Neuron (in vitro differentiated cells): ENCODE results near the gene RGS19.

Experiments
- H2AFZ ChIP-seq: one replicate; pipeline ENCODE4 v1.6.1; 2013; ENCODE audit warnings: low read depth, mild to moderate bottlenecking, inconsistent platforms, low read length, moderate library complexity
- H3K27me3 ChIP-seq: one replicate; pipeline ENCODE4 v1.6.1; 2013; ENCODE audit warnings: low read length; ENCODE audit not compliant: insufficient read depth
- H3K36me3 ChIP-seq: one replicate; pipeline ENCODE4 v1.6.1; 2013; ENCODE audit warnings: low read length; ENCODE audit not compliant: insufficient read depth
- H3K4me1 ChIP-seq: one replicate; pipeline ENCODE4 v1.6.1; 2013; ENCODE audit warnings: low read length; ENCODE audit not compliant: insufficient read depth
- H3K4me3 ChIP-seq: 2 replicates; pipeline ENCODE4 v1.5.1; 2013; ENCODE audit warnings: mild to moderate bottlenecking, low read length, moderate library complexity
- H3K9me3 ChIP-seq: one replicate; pipeline ENCODE4 v1.6.1; 2013; ENCODE audit warnings: low read length

The RGS19 gene

GRCh38 chr20:64113444-64113775, 34.1 kb upstream of the RGS19 start:
- Histone ChIP-seq H3K9me3 (no peaks in the 10 kb centered on the region), H3K36me3 (no peaks in the 10 kb centered on the region), H2AFZ (no peak overlapping the region), H3K27me3 (peaks cover 27% of the 10 kb centered on the region), H3K4me1 (no peaks in the 10 kb centered on the region), H3K4me3 (no peak overlapping the region)

- no peak overlapping the region for H3K4me3 ChIP-seq
- no peaks in the 10 kb centered on the region for H3K4me1 ChIP-seq
- H2AFZ ChIP-seq = no peak overlapping the region
- peaks cover 30% of the 10 kb centered on the region for H3K27me3 ChIP-seq
- H3K36me3 ChIP-seq = no peaks in the 10 kb centered on the region
- H3K9me3 ChIP-seq = no peaks in the 10 kb centered on the region
Measured at GRCh38 chr20:64112691-64113443, 33.5 kb upstream of the RGS19 start.

- no peak overlapping the region for H3K4me3 ChIP-seq
- no peaks in the 10 kb centered on the region for H3K9me3 ChIP-seq
- no peaks in the 10 kb centered on the region for H3K4me1 ChIP-seq
- peaks cover 36% of the 10 kb centered on the region for H3K27me3 ChIP-seq
- no peak overlapping the region for H2AFZ ChIP-seq
- H3K36me3 ChIP-seq = no peaks in the 10 kb centered on the region
Measured at GRCh38 chr20:64111841-64112641, 32.7 kb upstream of the RGS19 start.

- H3K4me1 ChIP-seq = no peaks in the 10 kb centered on the region
Measured at GRCh38 chr20:64110411-64111068, 31.2 kb upstream of the RGS19 start.

DNA sequence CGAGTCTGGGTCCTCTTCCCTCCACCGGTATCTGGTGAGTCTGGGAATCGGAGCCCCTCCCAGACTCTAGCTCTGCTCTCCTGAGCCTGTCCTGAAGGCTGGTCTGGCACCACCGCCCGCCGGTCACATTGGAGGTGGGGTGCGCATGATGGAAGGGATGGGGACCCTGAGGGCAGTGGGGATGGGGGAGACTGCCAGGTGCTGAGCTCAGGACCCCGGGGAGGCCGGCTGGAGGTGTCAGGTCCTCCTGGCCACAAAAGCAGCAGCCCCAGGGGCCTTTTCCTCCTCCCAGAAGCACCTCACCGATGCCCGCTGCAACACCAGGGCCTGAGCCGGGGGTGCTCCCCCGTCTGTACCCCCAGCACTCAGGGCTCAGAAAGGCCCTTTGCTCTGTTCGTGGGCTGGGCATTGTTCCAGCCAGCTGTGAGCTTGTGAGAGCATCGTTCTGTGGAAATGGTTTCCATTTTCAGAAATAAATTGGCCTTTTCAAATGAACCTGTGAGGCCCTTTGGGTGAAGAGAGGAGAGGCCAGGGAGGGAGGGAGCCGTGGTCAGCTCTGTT, 30.6 kb upstream of the RGS19 start:
- Histone ChIP-seq H3K36me3 (no peaks in the 10 kb centered on the region), H3K4me1 (no peaks in the 10 kb centered on the region), H2AFZ (no peak overlapping the region), H3K9me3 (no peaks in the 10 kb centered on the region), H3K27me3 (peaks cover 37% of the 10 kb centered on the region), H3K4me3 (no peak overlapping the region)

More at GRCh38 chr20:64110411-64111068, 31.2 kb upstream of the RGS19 start:
- H3K36me3 ChIP-seq = no peaks in the 10 kb centered on the region
- peaks cover 37% of the 10 kb centered on the region for H3K27me3 ChIP-seq
- no peaks in the 10 kb centered on the region for H3K9me3 ChIP-seq
- H3K4me3 ChIP-seq = no peak overlapping the region
- H2AFZ ChIP-seq = no peak overlapping the region

- H3K4me3 ChIP-seq = no peak overlapping the region
- no peaks in the 10 kb centered on the region for H3K4me1 ChIP-seq
- H3K27me3 ChIP-seq = peaks cover 30% of the 10 kb centered on the region
- H3K9me3 ChIP-seq = no peaks in the 10 kb centered on the region
- no peak overlapping the region for H2AFZ ChIP-seq
- no peaks in the 10 kb centered on the region for H3K36me3 ChIP-seq
Measured at GRCh38 chr20:64108731-64109681, 29.7 kb upstream of the RGS19 start.

GRCh38 chr20:64107736-64108457, 28.6 kb upstream of the RGS19 start:
- Histone ChIP-seq H3K36me3 (no peaks in the 10 kb centered on the region), H3K4me1 (no peaks in the 10 kb centered on the region), H3K27me3 (peaks cover 35% of the 10 kb centered on the region), H3K9me3 (no peaks in the 10 kb centered on the region), H3K4me3 (no peak overlapping the region), H2AFZ (no peak overlapping the region)

- Histone ChIP-seq H3K9me3 (no peaks in the 10 kb centered on the region), H3K27me3 (peaks cover 42% of the 10 kb centered on the region), H3K4me3 (no peak within 1 kb of the TSS), H2AFZ (no peak within 1 kb of the TSS), H3K4me1 (no peaks in the 10 kb centered on the region), H3K36me3 (no peaks in the 10 kb centered on the region)
Measured at GRCh38 chr20:64106981-64107735, 27.8 kb upstream of the RGS19 start, which contains the start of gene NPBWR2. Gene NPBWR2 (minus strand): TSS chr20:64107565. CDS start chr20:64106831, 734 bp downstream.

- Histone ChIP-seq H3K4me1 (no peaks in the 10 kb centered on the region), H3K36me3 (no peaks in the 10 kb centered on the region), H3K27me3 (peaks cover 45% of the 10 kb centered on the region), H3K4me3 (no peak overlapping the region), H2AFZ (no peak overlapping the region), H3K9me3 (no peaks in the 10 kb centered on the region)
Measured at GRCh38 chr20:64106435-64106961, 27.2 kb upstream of the RGS19 start.

DNA sequence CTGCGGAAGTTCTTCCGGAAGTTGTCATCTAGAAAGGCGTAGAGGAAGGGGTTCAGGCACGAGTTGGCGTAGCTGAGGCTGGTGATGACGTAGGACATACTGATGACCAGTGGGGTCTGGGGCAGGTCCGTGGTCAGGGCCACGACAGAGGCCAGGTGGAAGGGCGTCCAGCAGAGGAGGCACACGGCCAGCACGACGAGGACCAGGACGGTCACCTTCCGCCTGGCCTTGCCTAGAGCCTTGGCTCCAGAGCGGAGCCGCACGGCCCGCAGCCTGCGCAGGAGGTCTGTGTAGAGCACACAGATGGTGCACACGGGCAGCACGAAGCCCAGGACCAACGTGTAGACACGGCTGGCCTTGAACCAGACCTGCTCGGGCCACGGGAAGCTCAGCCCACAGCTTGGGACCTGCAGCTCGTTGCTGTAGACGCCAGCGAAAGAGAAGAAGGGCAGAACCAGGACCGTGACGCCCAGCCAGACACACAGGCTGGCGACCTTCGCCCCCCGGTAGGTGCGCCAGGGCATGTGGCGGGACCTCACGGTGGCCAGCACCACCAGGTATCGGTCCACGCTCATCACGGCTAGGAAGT, 26.6 kb upstream of the RGS19 start:
- no peak overlapping the region for H2AFZ ChIP-seq
- H3K27me3 ChIP-seq = peaks cover 51% of the 10 kb centered on the region
- no peak overlapping the region for H3K4me3 ChIP-seq
- no peaks in the 10 kb centered on the region for H3K4me1 ChIP-seq
- H3K9me3 ChIP-seq = no peaks in the 10 kb centered on the region
- H3K36me3 ChIP-seq = no peaks in the 10 kb centered on the region
